Neural progenitor cell (in vitro differentiated cells): ENCODE measurements around the gene PSENEN. TPM values are rescaled to one million over a fixed set of nuclear protein-coding genes. Genes with fewer than 3 reads are reported as not detected.

Experiments
- DNase-seq: peaks from one replicate; pipeline ENCODE4 v3.0.0-alpha.2; 2016; ENCODE audit warnings: low spot score
- H2AFZ ChIP-seq: fragments of 200-600 bp; sonication (generic); replicated peaks from 2 replicates; pipeline ENCODE4 v1.6.1; 2016; ENCODE audit warnings: antibody characterized with exemption
- H3F3A ChIP-seq: fragments of 200-600 bp; sonication (generic); 2 replicates; pipeline ENCODE4 v1.6.1; 2016; ENCODE audit warnings: antibody characterized with exemption, low read depth
- H3K27ac ChIP-seq: fragments of 200-600 bp; sonication (generic); 2 replicates; pipeline ENCODE4 v1.5.1; 2016; ENCODE audit warnings: mild to moderate bottlenecking
- H3K27me3 ChIP-seq: fragments of 200-600 bp; sonication (generic); 2 replicates; pipeline ENCODE4 v1.6.1; 2016; ENCODE audit warnings: mild to moderate bottlenecking, moderate library complexity
- H3K36me3 ChIP-seq: fragments of 200-600 bp; sonication (generic); 2 replicates; pipeline ENCODE4 v1.5.1; 2016
- H3K4me1 ChIP-seq: fragments of 200-600 bp; sonication (generic); 2 replicates; pipeline ENCODE4 v1.6.1; 2016; ENCODE audit warnings: mixed run types
- H3K4me2 ChIP-seq: fragments of 200-600 bp; sonication (generic); 2 replicates; pipeline ENCODE4 v1.6.1; 2016
- H3K4me3 ChIP-seq: fragments of 200-600 bp; sonication (generic); 2 replicates; pipeline ENCODE4 v1.5.1; 2016
- H3K79me2 ChIP-seq: fragments of 200-600 bp; sonication (generic); 2 replicates; pipeline ENCODE4 v1.6.1; 2016; ENCODE audit warnings: low read depth
- H3K9ac ChIP-seq: fragments of 200-600 bp; sonication (generic); 2 replicates; pipeline ENCODE4 v1.6.1; 2016
- H3K9me3 ChIP-seq: fragments of 200-600 bp; sonication (generic); 2 replicates; pipeline ENCODE4 v1.5.1; 2016; ENCODE audit warnings: low read depth
- H4K20me1 ChIP-seq: fragments of 200-600 bp; sonication (generic); 2 replicates; pipeline ENCODE4 v1.6.1; 2016; ENCODE audit warnings: low read depth
- H3K27ac Mint-ChIP-seq: 3 replicates; pipeline ENCODE4 v1.8.0; 2021; ENCODE audit warnings: mixed read lengths
- H3K27me3 Mint-ChIP-seq: 2 replicates; pipeline ENCODE4 v1.8.0; 2022; ENCODE audit warnings: low read depth, mild to moderate bottlenecking, inconsistent platforms, moderate library complexity, mixed read lengths; ENCODE audit not compliant: insufficient read depth
- H3K36me3 Mint-ChIP-seq: 3 replicates; pipeline ENCODE4 v1.8.0; 2021; ENCODE audit warnings: mixed read lengths
- H3K4me1 Mint-ChIP-seq: 3 replicates; pipeline ENCODE4 v1.8.0; 2021; ENCODE audit warnings: mixed read lengths
- H3K4me3 Mint-ChIP-seq: 3 replicates; pipeline ENCODE4 v1.8.0; 2021; ENCODE audit warnings: mild to moderate bottlenecking, moderate library complexity, mixed read lengths
- H3K9me3 Mint-ChIP-seq: 3 replicates; pipeline ENCODE4 v1.8.0; 2020; ENCODE audit warnings: mixed read lengths
- CTCF ChIP-seq: fragments of 200-600 bp; sonication (generic); IDR thresholded peaks from 2 replicates; pipeline ENCODE4 v1.5.1; 2017; ENCODE audit warnings: antibody characterized with exemption, mild to moderate bottlenecking
- EZH2 ChIP-seq: fragments of 200-600 bp; sonication (generic); IDR thresholded peaks from 2 replicates; pipeline ENCODE4 v1.6.1; 2017; ENCODE audit warnings: antibody characterized with exemption, mild to moderate bottlenecking, moderate library complexity
- EZH2phosphoT487 ChIP-seq: fragments of 200-600 bp; sonication (generic); IDR thresholded peaks from 2 replicates; pipeline ENCODE4 v1.6.1; 2017; ENCODE audit warnings: antibody characterized with exemption
- total RNA-seq: library from RNA; depleted of rRNA; stranded (reverse); fragments of >200 nt; gene quantifications from 2 replicates; pipeline ENCODE4 v1.2.3, GENCODE V29; 2015; ENCODE audit warnings: low replicate concordance

The PSENEN gene
- total RNA-seq, 1 donor from 2014 or later, result 10.9 TPM

- Histone ChIP-seq H3K9me3 (no peaks in the 10 kb centered on the region), H2AFZ (peak within 1 kb of the TSS; percentile 81), H3K4me3 (peak within 1 kb of the TSS; percentile 89), H3K9ac (peak within 1 kb of the TSS; percentile 25), H4K20me1 (peaks cover 19% of the 10 kb centered on the region), H3K4me2 (peak within 1 kb of the TSS; percentile 93), H3K79me2 (peaks cover 16% of the 10 kb centered on the region), H3K4me1 (peaks cover 6% of the 10 kb centered on the region), H3K36me3 (no peaks in the 10 kb centered on the region), H3F3A (peaks cover 13% of the 10 kb centered on the region), H3K27me3 (peaks cover 27% of the 10 kb centered on the region), H3K27ac (no peak within 1 kb of the TSS)
- Mint-ChIP-seq H3K27ac (peak within 1 kb of the TSS; percentile 98), H3K27me3 (peaks cover 9% of the 10 kb centered on the region), H3K4me3 (peak within 1 kb of the TSS; percentile 99), H3K36me3 (peaks cover 11% of the 10 kb centered on the region), H3K4me1 (peaks cover 26% of the 10 kb centered on the region), H3K9me3 (no peaks in the 10 kb centered on the region)
- peak; percentile 99 for DNase-seq
- TF ChIP-seq CTCF (no peak), EZH2 (no peak), EZH2phosphoT487 (no peak)
Observed at GRCh38 chr19:35757749-35758608, 12.5 kb downstream of the PSENEN start, which contains the start of gene PROSER3. Gene PROSER3 (plus strand): TSS chr19:35758176. CDS start chr19:35758216, 40 bp downstream.

GRCh38 chr19:35759697-35760096 lies 14.2 kb downstream of the PSENEN start:
- Histone ChIP-seq H3K27ac (no peak overlapping the region), H3K36me3 (no peaks in the 10 kb centered on the region), H3K27me3 (peaks cover 24% of the 10 kb centered on the region), H2AFZ (no peak overlapping the region), H3F3A (peaks cover 13% of the 10 kb centered on the region), H3K9me3 (no peaks in the 10 kb centered on the region), H4K20me1 (peaks cover 19% of the 10 kb centered on the region), H3K4me2 (no peak overlapping the region), H3K9ac (no peak overlapping the region), H3K79me2 (peaks cover 16% of the 10 kb centered on the region), H3K4me3 (no peak overlapping the region), H3K4me1 (peaks cover 6% of the 10 kb centered on the region)
- TF ChIP-seq EZH2 (no peak), EZH2phosphoT487 (no peak), CTCF (no peak)
- no peak overlapping the region for H3K27ac Mint-ChIP-seq
- H3K9me3 Mint-ChIP-seq, result no peaks in the 10 kb centered on the region
- peak overlapping the region; percentile 99 for H3K4me3 Mint-ChIP-seq
- peaks cover 8% of the 10 kb centered on the region for H3K27me3 Mint-ChIP-seq
- H3K4me1 Mint-ChIP-seq, result peaks cover 26% of the 10 kb centered on the region
- peaks cover 11% of the 10 kb centered on the region for H3K36me3 Mint-ChIP-seq
- no peak for DNase-seq

- H3K9me3 Mint-ChIP-seq, result no peaks in the 10 kb centered on the region
- H3K27ac Mint-ChIP-seq, result no peak overlapping the region
- H3K4me1 Mint-ChIP-seq, result peaks cover 24% of the 10 kb centered on the region
- Histone ChIP-seq H3K27me3 (peaks cover 13% of the 10 kb centered on the region), H3K36me3 (no peaks in the 10 kb centered on the region), H3K27ac (no peak overlapping the region), H4K20me1 (peaks cover 19% of the 10 kb centered on the region), H3K4me1 (no peaks in the 10 kb centered on the region), H3K9me3 (no peaks in the 10 kb centered on the region), H2AFZ (no peak overlapping the region), H3K4me3 (no peak overlapping the region), H3K79me2 (peaks cover 16% of the 10 kb centered on the region), H3K4me2 (no peak overlapping the region), H3F3A (peaks cover 13% of the 10 kb centered on the region), H3K9ac (no peak overlapping the region)
- DNase-seq, result peak; percentile 0
- TF ChIP-seq EZH2phosphoT487, result no peak
- no peak for TF ChIP-seq CTCF
- no peak for TF ChIP-seq EZH2
- H3K4me3 Mint-ChIP-seq, result no peak overlapping the region
- peaks cover 9% of the 10 kb centered on the region for H3K36me3 Mint-ChIP-seq
- H3K27me3 Mint-ChIP-seq, result peaks cover 8% of the 10 kb centered on the region
Observed at GRCh38 chr19:35760711-35761349, 15.4 kb downstream of the PSENEN start.
